A549 (cell line): ENCODE results near the gene SYNM.

Experiments
- ATOH8 ChIP-seq: fragments of 250-450 bp; sonication (Bioruptor Pico); IDR thresholded peaks from 2 replicates; pipeline ENCODE4 v1.5.0; 2020; ENCODE audit warnings: low read depth, mild to moderate bottlenecking, moderate library complexity
- CEBPB ChIP-seq, 2 experiments: fragments of >200 bp in 1 of 2; sonication (Bioruptor Twin) in 1 of 2; formaldehyde crosslinking in 1 of 2; IDR thresholded peaks; 2 replicates each; pipeline ENCODE4 v1.6.1; 2012 to 2016
- CHD2 ChIP-seq: fragments of 150-350 bp; IDR thresholded peaks from 2 replicates; pipeline ENCODE4 v1.6.1; 2014; ENCODE audit warnings: low read length; ENCODE audit not compliant: partially characterized antibody
- CTCF ChIP-seq: fragments of >200 bp; sonication (Bioruptor Twin); formaldehyde crosslinking; IDR thresholded peaks from 3 replicates; pipeline ENCODE4 v1.5.1; 2016
- EHF ChIP-seq: fragments of 250-450 bp; sonication (Bioruptor Pico); IDR thresholded peaks from 2 replicates; pipeline ENCODE4 v1.5.0; 2020; ENCODE audit warnings: mild to moderate bottlenecking
- EP300 ChIP-seq, 2 experiments: fragments of >200 bp; sonication (Bioruptor Twin); formaldehyde crosslinking; IDR thresholded peaks; 2 replicates in 1 of 2; 3 replicates in 1 of 2; pipeline ENCODE4 v1.6.1; 2016 to 2017
- POLR2A ChIP-seq: IDR thresholded peaks from 2 replicates; pipeline ENCODE4 v1.6.1; 2012; ENCODE audit warnings: mild to moderate bottlenecking, low read length
- POLR2AphosphoS2 ChIP-seq: conservative IDR thresholded peaks from 2 replicates; pipeline ENCODE4 v1.6.1; 2012; ENCODE audit warnings: low read length, improper control_type of control experiment, inconsistent platforms
- TF ChIP-seq, protein P1 (sequence below): fragments of >200 bp; sonication (Bioruptor Twin); formaldehyde crosslinking; IDR thresholded peaks from 2 replicates; pipeline ENCODE4 v1.6.1; 2016

DNA sequence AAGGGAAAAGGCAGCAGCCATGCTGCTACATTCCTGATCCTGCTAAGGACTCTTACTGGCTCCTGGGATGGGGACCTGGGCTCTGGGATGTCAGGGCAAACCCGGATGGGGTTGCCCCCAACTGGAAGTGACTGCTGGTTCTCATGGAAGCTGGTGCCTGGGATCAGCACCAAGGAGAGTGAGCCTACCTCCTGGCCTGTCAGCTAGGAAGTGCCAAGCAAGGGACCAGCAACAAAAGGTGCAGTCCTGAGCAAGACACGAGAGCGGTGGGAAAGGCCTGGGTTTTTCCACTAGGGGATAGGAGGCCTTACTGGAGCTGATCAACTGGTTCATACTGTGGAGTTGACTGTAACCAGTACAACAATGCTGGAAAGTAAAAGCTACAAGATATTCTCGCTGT is 47.9 kb upstream of the SYNM start:
- TF ChIP-seq CTCF (no peak), ATOH8 (no peak), CEBPB (IDR thresholded peaks at IDR 0.05) (no peak), POLR2A (no peak), POLR2AphosphoS2 (no peak), EHF (CRISPR knock-in tag) (no peak), CHD2 (no peak), EP300 (IDR thresholded peaks at IDR 0.05) (no peak)
- TF ChIP-seq, protein P1, sequence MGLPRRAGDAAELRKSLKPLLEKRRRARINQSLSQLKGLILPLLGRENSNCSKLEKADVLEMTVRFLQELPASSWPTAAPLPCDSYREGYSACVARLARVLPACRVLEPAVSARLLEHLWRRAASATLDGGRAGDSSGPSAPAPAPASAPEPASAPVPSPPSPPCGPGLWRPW, result no peak
